HL-60 (cell line): ENCODE data around the gene OXCT1.

ENCODE experiments used
- DNase-seq, 2 experiments: peaks; one replicate each; pipeline ENCODE4 v3.0.0-alpha.2; 2010 to 2020; ENCODE audit warnings: low read depth in 1 of 2, low spot score in 1 of 2
- H3K27ac ChIP-seq: fragments of 250-450 bp; sonication (Bioruptor Pico); replicated peaks from 2 replicates; pipeline ENCODE4 v1.5.1; 2020; ENCODE audit warnings: mild to moderate bottlenecking, moderate library complexity
- H3K27me3 ChIP-seq: fragments of 250-450 bp; sonication (Bioruptor Pico); 2 replicates; pipeline ENCODE4 v1.5.1; 2021; ENCODE audit warnings: mild to moderate bottlenecking, moderate library complexity; ENCODE audit not compliant: insufficient read depth, poor library complexity, severe bottlenecking
- H3K4me3 ChIP-seq: replicated peaks from 2 replicates; pipeline ENCODE4 v1.5.1; 2011; ENCODE audit warnings: mild to moderate bottlenecking, control low read depth, low read length; ENCODE audit not compliant: insufficient read depth
- GABPA ChIP-seq: IDR thresholded peaks from 2 replicates; pipeline ENCODE4 v1.6.1; 2012; ENCODE audit warnings: low read depth
- POLR2AphosphoS5 ChIP-seq: IDR thresholded peaks from 2 replicates; pipeline ENCODE4 v1.6.1; 2012; ENCODE audit warnings: low read depth
- SPI1 ChIP-seq: IDR thresholded peaks from 2 replicates; pipeline ENCODE4 v1.6.1; 2012; ENCODE audit warnings: low read depth, mild to moderate bottlenecking, borderline replicate concordance
- TF ChIP-seq, protein P1 (sequence below): IDR thresholded peaks from 2 replicates; pipeline ENCODE4 v1.6.1; 2012; ENCODE audit warnings: low read depth; ENCODE audit not compliant: insufficient replicate concordance
- TF ChIP-seq, protein P2 (sequence below): IDR thresholded peaks from one replicate; pipeline ENCODE4 v1.5.1; 2011; ENCODE audit warnings: low read length, control low read depth, inconsistent platforms; ENCODE audit not compliant: insufficient read depth

OXCT1 gene

DNA sequence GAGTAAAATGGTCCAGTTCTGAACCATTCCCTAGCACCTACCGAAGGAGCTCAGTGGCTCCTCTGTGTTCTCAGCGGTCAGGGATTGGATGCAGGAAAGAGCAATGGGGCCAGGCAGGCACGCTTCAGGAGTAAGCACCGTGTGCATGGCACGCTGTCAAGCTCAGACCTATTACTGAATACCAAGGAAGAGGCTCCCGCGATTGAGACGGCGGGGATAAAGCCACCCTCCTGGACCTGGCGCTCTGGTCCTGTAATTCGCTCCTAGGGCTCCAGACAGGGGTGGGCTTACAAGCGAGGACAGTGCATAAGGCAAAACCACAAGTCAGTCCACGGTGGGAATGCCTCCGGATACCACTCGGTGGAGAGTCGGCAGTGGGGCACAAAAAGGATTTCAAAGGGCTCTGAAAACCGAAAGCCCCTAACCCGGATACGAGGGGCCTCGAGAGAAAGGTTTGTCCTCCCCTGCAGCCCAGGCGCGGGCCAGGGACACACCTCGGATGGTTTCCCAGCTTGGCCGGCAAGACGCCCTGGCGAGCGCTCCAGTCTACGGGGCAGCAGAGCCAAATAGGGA lies 988 bp downstream of the OXCT1 start:
- peak in 1 of 2 experiments; percentile 11 for DNase-seq
- Histone ChIP-seq H3K27me3 (no peaks in the 10 kb centered on the region), H3K4me3 (peak overlapping the region; percentile 72), H3K27ac (peak overlapping the region; percentile 76)
- TF ChIP-seq POLR2AphosphoS5 (no peak), SPI1 (no peak), GABPA (no peak)
- TF ChIP-seq, protein P1, sequence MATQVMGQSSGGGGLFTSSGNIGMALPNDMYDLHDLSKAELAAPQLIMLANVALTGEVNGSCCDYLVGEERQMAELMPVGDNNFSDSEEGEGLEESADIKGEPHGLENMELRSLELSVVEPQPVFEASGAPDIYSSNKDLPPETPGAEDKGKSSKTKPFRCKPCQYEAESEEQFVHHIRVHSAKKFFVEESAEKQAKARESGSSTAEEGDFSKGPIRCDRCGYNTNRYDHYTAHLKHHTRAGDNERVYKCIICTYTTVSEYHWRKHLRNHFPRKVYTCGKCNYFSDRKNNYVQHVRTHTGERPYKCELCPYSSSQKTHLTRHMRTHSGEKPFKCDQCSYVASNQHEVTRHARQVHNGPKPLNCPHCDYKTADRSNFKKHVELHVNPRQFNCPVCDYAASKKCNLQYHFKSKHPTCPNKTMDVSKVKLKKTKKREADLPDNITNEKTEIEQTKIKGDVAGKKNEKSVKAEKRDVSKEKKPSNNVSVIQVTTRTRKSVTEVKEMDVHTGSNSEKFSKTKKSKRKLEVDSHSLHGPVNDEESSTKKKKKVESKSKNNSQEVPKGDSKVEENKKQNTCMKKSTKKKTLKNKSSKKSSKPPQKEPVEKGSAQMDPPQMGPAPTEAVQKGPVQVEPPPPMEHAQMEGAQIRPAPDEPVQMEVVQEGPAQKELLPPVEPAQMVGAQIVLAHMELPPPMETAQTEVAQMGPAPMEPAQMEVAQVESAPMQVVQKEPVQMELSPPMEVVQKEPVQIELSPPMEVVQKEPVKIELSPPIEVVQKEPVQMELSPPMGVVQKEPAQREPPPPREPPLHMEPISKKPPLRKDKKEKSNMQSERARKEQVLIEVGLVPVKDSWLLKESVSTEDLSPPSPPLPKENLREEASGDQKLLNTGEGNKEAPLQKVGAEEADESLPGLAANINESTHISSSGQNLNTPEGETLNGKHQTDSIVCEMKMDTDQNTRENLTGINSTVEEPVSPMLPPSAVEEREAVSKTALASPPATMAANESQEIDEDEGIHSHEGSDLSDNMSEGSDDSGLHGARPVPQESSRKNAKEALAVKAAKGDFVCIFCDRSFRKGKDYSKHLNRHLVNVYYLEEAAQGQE, result no peak
- TF ChIP-seq, protein P2, sequence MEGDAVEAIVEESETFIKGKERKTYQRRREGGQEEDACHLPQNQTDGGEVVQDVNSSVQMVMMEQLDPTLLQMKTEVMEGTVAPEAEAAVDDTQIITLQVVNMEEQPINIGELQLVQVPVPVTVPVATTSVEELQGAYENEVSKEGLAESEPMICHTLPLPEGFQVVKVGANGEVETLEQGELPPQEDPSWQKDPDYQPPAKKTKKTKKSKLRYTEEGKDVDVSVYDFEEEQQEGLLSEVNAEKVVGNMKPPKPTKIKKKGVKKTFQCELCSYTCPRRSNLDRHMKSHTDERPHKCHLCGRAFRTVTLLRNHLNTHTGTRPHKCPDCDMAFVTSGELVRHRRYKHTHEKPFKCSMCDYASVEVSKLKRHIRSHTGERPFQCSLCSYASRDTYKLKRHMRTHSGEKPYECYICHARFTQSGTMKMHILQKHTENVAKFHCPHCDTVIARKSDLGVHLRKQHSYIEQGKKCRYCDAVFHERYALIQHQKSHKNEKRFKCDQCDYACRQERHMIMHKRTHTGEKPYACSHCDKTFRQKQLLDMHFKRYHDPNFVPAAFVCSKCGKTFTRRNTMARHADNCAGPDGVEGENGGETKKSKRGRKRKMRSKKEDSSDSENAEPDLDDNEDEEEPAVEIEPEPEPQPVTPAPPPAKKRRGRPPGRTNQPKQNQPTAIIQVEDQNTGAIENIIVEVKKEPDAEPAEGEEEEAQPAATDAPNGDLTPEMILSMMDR, result no peak

DNA sequence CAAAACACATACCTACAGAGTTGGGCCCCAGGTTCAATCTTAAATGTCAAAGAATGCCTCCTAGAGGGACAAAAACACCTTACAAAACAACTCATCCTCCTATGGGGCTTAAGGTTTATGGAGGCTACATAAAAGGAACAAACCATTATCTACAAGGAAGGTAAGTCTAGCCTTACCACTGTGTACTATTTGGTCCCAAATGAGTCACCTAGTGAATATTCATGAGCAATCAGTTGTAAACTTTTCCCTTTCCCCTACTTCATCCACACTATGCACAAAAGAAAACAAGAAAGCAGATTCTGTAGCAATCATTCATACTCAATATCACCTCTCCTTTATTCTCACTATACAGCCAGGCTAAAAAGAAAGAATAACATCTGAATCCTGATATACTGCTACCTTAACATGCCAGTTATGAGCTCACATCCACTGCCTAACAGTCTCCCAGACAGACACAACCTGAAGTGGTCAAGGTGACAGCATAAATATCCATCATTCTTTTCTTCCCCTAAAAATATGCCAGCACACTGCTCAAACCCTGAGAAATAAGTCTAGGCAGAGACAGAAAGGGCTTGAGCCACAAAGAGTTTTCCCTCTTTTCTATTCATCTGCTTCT lies 6.2 kb downstream of the OXCT1 start:
- Histone ChIP-seq H3K27ac (no peak overlapping the region), H3K27me3 (no peaks in the 10 kb centered on the region), H3K4me3 (no peak overlapping the region)
- TF ChIP-seq SPI1, result no peak
- no peak for TF ChIP-seq GABPA
- TF ChIP-seq POLR2AphosphoS5, result no peak
- TF ChIP-seq, protein P1, result no peak
- TF ChIP-seq, protein P2, result no peak
- DNase-seq, result no peak

DNA sequence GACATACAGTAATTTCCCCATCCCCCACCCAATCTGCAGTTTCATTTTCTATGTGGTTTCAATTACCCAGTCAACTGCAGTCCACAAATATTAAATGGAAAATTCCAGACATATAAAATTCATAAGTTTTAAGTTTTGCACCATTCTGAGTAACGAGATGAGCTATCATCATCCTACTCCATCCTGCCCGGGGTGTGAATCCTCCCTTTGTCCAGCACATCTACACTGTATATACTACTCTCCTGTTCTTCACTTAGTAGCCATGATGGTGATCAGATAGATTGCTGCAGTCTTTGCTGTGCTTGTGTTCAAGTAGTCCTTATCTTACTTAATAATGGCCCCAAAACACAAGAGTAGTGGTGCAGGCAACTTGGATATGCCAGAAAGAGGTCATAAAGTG lies 11.3 kb downstream of the OXCT1 start:
- Histone ChIP-seq H3K27me3 (no peaks in the 10 kb centered on the region), H3K27ac (no peak overlapping the region), H3K4me3 (no peak overlapping the region)
- no peak for DNase-seq
- TF ChIP-seq, protein P1, result no peak
- TF ChIP-seq GABPA (no peak), SPI1 (no peak), POLR2AphosphoS5 (no peak)
- TF ChIP-seq, protein P2, result no peak
